ENCODE measurements around the gene EHD3.

EHD3 gene

GRCh38 chr2:31223749-31224148, 10.2 kb upstream of the EHD3 start:
- DNase-seq (ENCODE audit: low read depth in 1 of 2, low spot score in 1 of 2) = no peak
- H3K27me3 ChIP-seq (ENCODE audit: insufficient read depth, poor library complexity, severe bottlenecking) = peaks cover 5% of the 10 kb centered on the region
- no peak overlapping the region for H3K4me3 ChIP-seq (replicated peaks; ENCODE audit: insufficient read depth, low read length)
- TF ChIP-seq SPI1 (IDR thresholded peaks at IDR 0.05; ENCODE audit: borderline replicate concordance, low read depth) (no peak), CTCF (IDR thresholded peaks at IDR 0.05; ENCODE audit: insufficient read depth, low read length) (no peak), POLR2AphosphoS5 (IDR thresholded peaks at IDR 0.05; ENCODE audit: low read depth) (no peak), GABPA (IDR thresholded peaks at IDR 0.05; ENCODE audit: low read depth) (no peak), REST (IDR thresholded peaks at IDR 0.05; ENCODE audit: insufficient replicate concordance, low read depth) (no peak)
- no peak overlapping the region for H3K27ac ChIP-seq (replicated peaks)

DNA sequence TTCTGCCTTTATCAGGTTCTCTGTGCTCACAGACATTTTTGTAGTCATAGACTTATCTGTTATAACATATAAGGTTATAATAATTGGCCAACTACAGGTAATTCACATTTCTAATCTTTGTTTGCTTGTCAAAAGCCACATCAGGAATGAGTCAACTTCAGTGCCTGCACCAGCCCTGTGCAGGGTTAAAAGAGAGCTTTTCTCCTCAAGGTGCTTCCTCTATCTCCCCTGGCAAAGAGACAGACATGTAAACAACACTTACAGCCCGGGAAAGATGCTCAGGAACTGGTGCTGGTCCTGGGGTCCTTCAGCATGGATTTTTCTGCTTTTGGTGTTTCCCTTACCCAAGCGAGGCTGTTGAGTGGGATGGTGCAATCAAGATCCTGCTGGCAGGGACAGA, 7.7 kb upstream of the EHD3 start:
- Histone ChIP-seq H3K27me3 (ENCODE audit: insufficient read depth, poor library complexity, severe bottlenecking) (peaks cover 5% of the 10 kb centered on the region), H3K27ac (replicated peaks) (no peak overlapping the region), H3K4me3 (replicated peaks; ENCODE audit: insufficient read depth, low read length) (no peak overlapping the region)
- TF ChIP-seq CTCF (IDR thresholded peaks at IDR 0.05; ENCODE audit: insufficient read depth, low read length) = no peak
- no peak for TF ChIP-seq GABPA (IDR thresholded peaks at IDR 0.05; ENCODE audit: low read depth)
- TF ChIP-seq POLR2AphosphoS5 (IDR thresholded peaks at IDR 0.05; ENCODE audit: low read depth) = no peak
- no peak for TF ChIP-seq REST (IDR thresholded peaks at IDR 0.05; ENCODE audit: insufficient replicate concordance, low read depth)
- TF ChIP-seq SPI1 (IDR thresholded peaks at IDR 0.05; ENCODE audit: borderline replicate concordance, low read depth) = no peak
- DNase-seq (ENCODE audit: low read depth in 1 of 2, low spot score in 1 of 2) = no peak

- Histone ChIP-seq H3K27me3 (ENCODE audit: insufficient read depth, poor library complexity, severe bottlenecking) (peaks cover 5% of the 10 kb centered on the region), H3K4me3 (replicated peaks; ENCODE audit: insufficient read depth, low read length) (no peak overlapping the region), H3K27ac (replicated peaks) (no peak overlapping the region)
- TF ChIP-seq POLR2AphosphoS5 (IDR thresholded peaks at IDR 0.05; ENCODE audit: low read depth) (no peak), CTCF (IDR thresholded peaks at IDR 0.05; ENCODE audit: insufficient read depth, low read length) (no peak), REST (IDR thresholded peaks at IDR 0.05; ENCODE audit: insufficient replicate concordance, low read depth) (no peak), SPI1 (IDR thresholded peaks at IDR 0.05; ENCODE audit: borderline replicate concordance, low read depth) (no peak), GABPA (IDR thresholded peaks at IDR 0.05; ENCODE audit: low read depth) (no peak)
- DNase-seq (ENCODE audit: low read depth in 1 of 2, low spot score in 1 of 2) = no peak
Observed at GRCh38 chr2:31227110-31227509, 6.8 kb upstream of the EHD3 start.
